HepG2 (cell line): ENCODE results near the gene SLC15A1. TPM values are rescaled to one million over a fixed set of nuclear protein-coding genes. Genes with fewer than 3 reads are reported as not detected.

Source experiments
- ATAC-seq: fragments of 200-7000 bp; cut with Tn5 transposase; 3 replicates; pipeline ENCODE4 v1.9.1; 2020; ENCODE audit warnings: mild to moderate bottlenecking, moderate library complexity
- BruUV-seq: library from RNA; stranded (reverse); fragments of 400-500 nt; replicated peaks from 2 replicates; lab custom pipeline; 2021; lab: Mats Ljungman, UMichigan
- CTCF ChIA-PET: fragments of 300-600 bp; formaldehyde crosslinking; extraction: SDS; loops from one replicate; lab custom pipeline; 2021; ENCODE audit warnings: low total read pairs, inconsistent platforms, low intra/inter-chr PET ratio; lab: Yijun Ruan, JAX
- POLR2A ChIA-PET: fragments of 350-600 bp; sonication (Branson Sonifier 250); formaldehyde crosslinking; loops from one replicate; lab custom pipeline; 2020; ENCODE audit warnings: antibody characterized with exemption, inconsistent platforms; lab: Yijun Ruan, JAX
- DNase-seq: peaks from one replicate; pipeline ENCODE4 v3.0.0-alpha.2; 2015; ENCODE audit warnings: low spot score
- FAIRE-seq: peaks from 3 replicates; lab custom pipeline; 2011; peaks lifted over from hg19 to GRCh38; lab: Jason Lieb, UNC
- H2AFZ ChIP-seq: one replicate; pipeline ENCODE4 v1.6.1; 2011; ENCODE audit warnings: low read length, inconsistent platforms
- H3K27ac ChIP-seq: fragments of 300-600 bp; 3 replicates; pipeline ENCODE4 v1.8.0; 2011; ENCODE audit warnings: mixed run types, mild to moderate bottlenecking, mixed read lengths, low read length, inconsistent platforms; ENCODE audit not compliant: insufficient read depth; ENCODE audit errors: extremely low read length
- H3K27me3 ChIP-seq, 2 experiments: fragments of 200-600 bp in 1 of 2; 2 replicates in 1 of 2; 3 replicates in 1 of 2; pipeline versions ENCODE4 v1.6.0 to v1.8.0; 2011; ENCODE audit warnings: low read length in 2 of 2, mild to moderate bottlenecking in 2 of 2, moderate library complexity in 2 of 2, inconsistent platforms in 1 of 2; ENCODE audit not compliant: insufficient read depth in 2 of 2, control insufficient read depth in 1 of 2
- H3K36me3 ChIP-seq, 2 experiments: fragments of 200-600 bp in 1 of 2; replicated peaks in 1 of 2; 2 replicates in 1 of 2; 3 replicates in 1 of 2; pipeline versions ENCODE4 v1.5.1 to v1.8.0; 2011; ENCODE audit warnings: low read length in 2 of 2, inconsistent platforms in 1 of 2; ENCODE audit not compliant: insufficient read depth in 2 of 2, control insufficient read depth in 1 of 2
- H3K4me1 ChIP-seq: 2 replicates; pipeline ENCODE4 v1.5.1; 2012; ENCODE audit warnings: low read length, inconsistent platforms; ENCODE audit not compliant: insufficient read depth
- H3K4me2 ChIP-seq: 2 replicates; pipeline ENCODE4 v1.6.0; 2011; ENCODE audit warnings: low read depth, low read length, inconsistent platforms
- H3K4me3 ChIP-seq, 3 experiments: fragments of 200-600 bp in 1 of 3; sonication (generic), shearing (Covaris generic) in 1 of 3; replicated peaks in 1 of 3; 2 replicates each; pipeline ENCODE4 v1.5.1; 2011 to 2016; ENCODE audit warnings: low read length in 3 of 3, inconsistent platforms in 2 of 3, low read depth in 2 of 3, mild to moderate bottlenecking in 2 of 3, control low read depth in 1 of 3, mixed read lengths in 1 of 3; ENCODE audit not compliant: insufficient read depth in 1 of 3
- H3K79me2 ChIP-seq: one replicate; pipeline ENCODE4 v1.6.1; 2011; ENCODE audit warnings: low read length, inconsistent platforms; ENCODE audit not compliant: insufficient read depth
- H3K9ac ChIP-seq: 2 replicates; pipeline ENCODE4 v1.6.0; 2011; ENCODE audit warnings: mild to moderate bottlenecking, low read depth, low read length, inconsistent platforms; ENCODE audit not compliant: insufficient read depth
- H3K9me3 ChIP-seq: 2 replicates; pipeline ENCODE4 v1.5.1; 2012; ENCODE audit warnings: mild to moderate bottlenecking, low read length
- H4K20me1 ChIP-seq: 2 replicates; pipeline ENCODE4 v1.6.0; 2011; ENCODE audit warnings: inconsistent platforms, mild to moderate bottlenecking, low read length, moderate library complexity; ENCODE audit not compliant: insufficient read depth
- CEBPB ChIP-seq: IDR thresholded peaks from 2 replicates; pipeline ENCODE4 v1.6.1; 2011; ENCODE audit warnings: low read depth, low read length, improper control_type of control experiment, borderline replicate concordance
- CEBPG ChIP-seq: IDR thresholded peaks from 2 replicates; pipeline ENCODE4 v1.6.1; 2016
- FOXP4 ChIP-seq: sonication (generic); formaldehyde crosslinking; IDR thresholded peaks from 2 replicates; pipeline ENCODE4 v1.4.0; 2020; ENCODE audit warnings: missing genetic modification reagents
- SMARCE1 ChIP-seq: fragments of 450-650 bp; IDR thresholded peaks from 2 replicates; pipeline ENCODE4 v1.6.1; 2017; ENCODE audit warnings: borderline replicate concordance
- ZNF530 ChIP-seq: sonication (generic); formaldehyde crosslinking; IDR thresholded peaks from 2 replicates; pipeline ENCODE4 v1.5.0; 2020; ENCODE audit warnings: low read depth, mild to moderate bottlenecking, missing genetic modification reagents
- ZNF720 ChIP-seq: sonication (generic); formaldehyde crosslinking; IDR thresholded peaks from 2 replicates; pipeline ENCODE4 v1.4.0; 2020; ENCODE audit warnings: missing genetic modification reagents
- WGBS: methylation state at CpG from one replicate; pipeline ENCODE4 v1.1.6; 2017; ENCODE audit warnings: low lambda C conversion rate; 5-methylcytosine and 5-hydroxymethylcytosine counted together
- in situ Hi-C: cut with HindIII; loops from 2 replicates; pipeline ENCODE4 v1.10.0; 2017; ENCODE audit warnings: low pct_unique_long_range_greater_than_20kb; ENCODE audit not compliant: extremely low pct_ligation_motif_present
- intact Hi-C: fragments of 100-400 bp; cut with micrococcal nuclease; formaldehyde crosslinking; loops from one replicate; pipeline ENCODE4 v1.10.0; 2022; ENCODE audit not compliant: unreplicated experiment
- polyA plus RNA-seq, 8 experiments: library from polyadenylated mRNA; depleted of rRNA in 3 of 8; stranded (reverse) in 7 of 8; unstranded in 1 of 8; fragments of >200 nt; fragmentation: Illumina TruSeq in 4 of 8; extraction: Trizol in 4 of 8; gene quantifications; 2 replicates each; pipeline versions ENCODE4 v1.2.1 to v1.2.3, GENCODE V29; 2011 to 2016; ENCODE audit warnings: low read depth in 4 of 8, missing spikeins in 1 of 8, mixed read lengths in 1 of 8; ENCODE audit not compliant: insufficient read depth in 1 of 8
- total RNA-seq, 5 experiments: library from RNA; depleted of rRNA; stranded (reverse); fragments of >200 nt; fragmentation: Illumina TruSeq; extraction: Trizol; gene quantifications; 2 replicates each; pipeline ENCODE4 v1.2.3, GENCODE V29; 2016; ENCODE audit warnings: low read depth in 1 of 5

SLC15A1 gene
- total and polyA plus RNA-seq, 2 of the 13 experiments (the other 11 are each of a cell fraction or from before 2014, with no cell fraction given) = 0.17 to 0.20 TPM

- peaks cover 1 to 35% of the 10 kb centered on the region in 2 experiments; a peak in 3 of 5 replicates for H3K27me3 ChIP-seq
- intact Hi-C loops = no loop called here
- no peaks in the 10 kb centered on the region for H3K36me3 ChIP-seq
- TF ChIP-seq ZNF530 (CRISPR knock-in tag) = no peak
- no peak for TF ChIP-seq ZNF720 (CRISPR knock-in tag)
- no peak for TF ChIP-seq SMARCE1
- TF ChIP-seq, all 625 proteins: peak for 0
- in situ Hi-C loops = no loop called here
- POLR2A ChIA-PET = no interaction called here
- no peak overlapping the region for H3K4me2 ChIP-seq
- H3K9ac ChIP-seq = no peak overlapping the region
- CTCF ChIA-PET = no interaction called here
- no peaks in the 10 kb centered on the region for H3K9me3 ChIP-seq
- BruUV-seq = no TSS peak
- FAIRE-seq = no peak
- peaks cover 14% of the 10 kb centered on the region; the same call in 1 of the 2 replicates for H3K4me1 ChIP-seq
- WGBS = 34% methylated on average over 6 of the region's 7 CpGs
- DNase-seq = no peak
- no peak overlapping the region for H2AFZ ChIP-seq
- H3K27ac ChIP-seq = no peak overlapping the region
- H3K79me2 ChIP-seq = no peaks in the 10 kb centered on the region
- no peaks in the 10 kb centered on the region for H4K20me1 ChIP-seq
- ATAC-seq = no peak
- H3K4me3 ChIP-seq = no peak overlapping the region
Measured at GRCh38 chr13:98769736-98770135, 17.3 kb upstream of the SLC15A1 start.

GRCh38 chr13:98768522-98768921, 16.1 kb upstream of the SLC15A1 start:
- CTCF ChIA-PET = no interaction called here
- H3K36me3 ChIP-seq = no peaks in the 10 kb centered on the region
- H4K20me1 ChIP-seq = no peaks in the 10 kb centered on the region
- in situ Hi-C loops = no loop called here
- H3K4me3 ChIP-seq = no peak overlapping the region
- ATAC-seq = no peak
- POLR2A ChIA-PET = no interaction called here
- H3K4me1 ChIP-seq = peaks cover 14% of the 10 kb centered on the region; the same call in 1 of the 2 replicates
- no peaks in the 10 kb centered on the region for H3K9me3 ChIP-seq
- peaks cover 1 to 41% of the 10 kb centered on the region in 2 experiments; a peak in 3 of 5 replicates for H3K27me3 ChIP-seq
- FAIRE-seq = no peak
- H3K9ac ChIP-seq = no peak overlapping the region
- no peak overlapping the region for H2AFZ ChIP-seq
- no peaks in the 10 kb centered on the region for H3K79me2 ChIP-seq
- 47% methylated on average over 4 of the region's 4 CpGs for WGBS
- no peak overlapping the region for H3K4me2 ChIP-seq
- BruUV-seq = no TSS peak
- TF ChIP-seq CEBPG (CRISPR knock-in tag) (0 out of 2 replicates have a peak, but pooled peaks have one; percentile 17), FOXP4 (CRISPR knock-in tag) (no peak), CEBPB (peak; percentile 94)
- no peak overlapping the region for H3K27ac ChIP-seq
- DNase-seq = no peak
- intact Hi-C loops = no loop called here
